GM21528 (cell line): ENCODE measurements around the gene OVCA2.
"Not testable (repeated sequence)": the region's sequence is repeated elsewhere in the genome, so short reads cannot be mapped to it uniquely, and the experiment has no call there.

Experiments used
- ATAC-seq: cut with Tn5 transposase; IDR thresholded peaks from one replicate; pipeline ENCODE4 v1.9.1; 2021; ENCODE audit warnings: mild to moderate bottlenecking, moderate library complexity; ENCODE audit not compliant: unreplicated experiment, low FRiP score

The OVCA2 gene

DNA sequence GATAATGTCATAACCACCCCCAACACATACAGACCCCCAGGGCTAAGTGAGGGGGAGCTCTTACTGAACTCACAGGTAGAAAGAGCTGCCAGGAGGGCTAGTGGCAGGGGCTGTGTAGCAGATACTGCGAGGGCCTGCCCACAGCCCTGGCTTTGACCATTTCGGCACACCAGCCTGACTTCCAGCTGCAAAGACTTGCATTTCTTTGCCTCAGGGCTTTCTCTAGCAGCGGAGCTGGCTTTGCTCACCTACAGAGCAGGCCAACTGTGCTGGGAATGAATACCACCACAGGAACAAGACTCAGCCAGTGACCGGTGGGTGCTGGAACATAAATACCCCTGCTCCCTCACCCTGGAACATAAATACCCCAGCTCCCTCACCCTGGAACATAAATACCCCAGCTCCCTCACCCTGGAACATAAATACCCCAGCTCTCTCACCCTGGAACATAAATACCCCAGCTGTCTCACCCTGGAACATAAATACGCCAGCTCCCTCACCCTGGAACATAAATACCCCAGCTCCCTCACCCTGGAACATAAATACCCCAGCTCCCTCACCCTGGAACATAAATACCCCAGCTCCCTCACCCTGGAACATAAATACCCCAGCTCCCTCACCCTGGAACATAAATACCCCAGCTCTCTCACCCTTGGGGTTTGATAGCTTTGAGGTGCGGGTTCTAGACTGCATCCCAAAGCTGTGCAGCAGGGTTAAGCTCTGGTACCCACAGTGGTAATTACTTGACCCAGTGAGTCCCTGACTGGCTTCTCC lies 28.4 kb upstream of the OVCA2 start:
- ATAC-seq, result not testable (repeated sequence)

DNA sequence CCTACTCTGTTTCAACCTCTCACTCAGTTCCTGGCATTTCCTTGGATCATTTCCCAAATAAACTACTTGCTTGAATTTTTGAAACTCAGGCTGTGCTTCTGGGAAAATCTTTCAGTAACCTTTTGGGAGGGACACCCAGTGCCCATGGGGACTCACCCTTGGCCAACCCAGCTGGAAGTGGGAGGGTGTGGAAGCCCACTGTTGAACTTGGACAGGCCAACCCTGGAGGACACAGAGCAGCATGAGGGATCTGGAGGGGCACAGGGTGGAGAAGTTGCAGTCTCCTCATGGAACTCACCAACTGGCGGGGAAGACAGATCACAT lies 27.9 kb upstream of the OVCA2 start:
- ATAC-seq, result no peak

DNA sequence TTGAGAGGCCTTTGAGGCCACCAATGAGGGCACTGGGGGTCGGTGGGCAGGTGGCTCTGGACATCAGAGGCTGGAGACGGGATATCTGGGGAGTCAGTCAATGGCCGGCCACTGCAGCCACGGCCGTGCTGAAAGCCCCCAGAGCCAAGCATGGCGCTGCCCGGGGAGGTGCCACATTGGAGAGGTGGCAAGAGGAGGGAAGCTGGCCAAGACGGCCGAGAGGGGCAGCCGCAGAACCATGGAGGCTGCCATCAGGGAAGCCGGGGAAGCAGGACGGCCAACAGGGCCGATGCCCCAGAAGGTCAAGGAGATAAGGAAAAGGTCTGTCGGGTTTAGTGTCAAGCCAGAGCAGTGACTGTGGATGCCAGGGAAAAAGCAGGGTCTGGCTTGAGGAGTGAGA lies 26.5 kb upstream of the OVCA2 start:
- no peak for ATAC-seq

DNA sequence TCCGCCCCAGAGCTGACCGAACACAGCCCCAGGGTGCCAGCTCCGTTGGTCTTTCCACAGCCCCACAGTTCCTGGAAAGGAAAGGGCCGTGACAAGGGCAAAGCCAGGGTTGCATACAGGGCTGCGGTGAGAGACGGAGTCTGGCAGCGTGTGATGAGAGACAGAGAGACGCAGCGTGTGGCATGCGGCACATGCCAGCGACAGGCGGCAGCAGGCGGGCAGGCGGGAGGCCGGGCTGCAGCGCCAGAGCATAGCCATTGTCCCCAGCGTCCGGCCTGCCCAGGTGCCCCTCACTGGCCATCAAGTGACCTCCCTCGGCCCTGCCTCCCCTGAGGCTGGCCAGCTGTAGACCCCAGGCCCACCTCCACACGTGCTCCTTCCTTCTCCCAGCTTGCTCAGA lies 25.3 kb upstream of the OVCA2 start:
- no peak for ATAC-seq

DNA sequence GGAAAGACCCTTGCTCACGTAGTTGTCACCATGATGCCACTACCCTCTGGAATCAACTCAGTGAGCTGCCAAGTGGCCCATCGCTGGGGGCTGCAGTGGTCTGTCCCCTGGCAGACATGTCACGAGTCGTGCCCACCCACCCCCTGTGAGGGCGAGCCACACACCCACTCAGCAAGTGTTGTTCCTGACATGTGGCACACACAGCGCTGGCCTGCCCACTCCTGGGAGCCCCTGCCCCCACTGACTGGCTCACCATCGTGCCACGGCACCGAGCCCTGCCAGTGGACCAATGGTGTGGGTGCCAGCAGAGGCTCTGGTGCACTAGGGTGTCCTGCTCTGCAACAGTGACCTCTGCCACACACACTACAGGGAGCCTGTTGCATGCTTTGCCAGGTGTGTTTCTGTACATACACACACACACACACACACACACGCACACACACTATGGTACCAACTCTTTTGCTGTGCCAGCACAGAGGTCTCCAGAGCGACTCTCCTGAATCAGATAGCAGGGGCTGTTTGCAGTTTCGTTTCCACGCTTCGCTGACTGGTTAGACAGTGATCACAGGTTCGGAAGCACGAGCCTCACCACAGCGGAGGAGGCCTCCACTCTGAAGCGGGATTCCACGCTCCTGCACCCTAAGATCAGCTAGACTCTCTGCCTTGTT lies 24.4 kb upstream of the OVCA2 start:
- no peak for ATAC-seq

DNA sequence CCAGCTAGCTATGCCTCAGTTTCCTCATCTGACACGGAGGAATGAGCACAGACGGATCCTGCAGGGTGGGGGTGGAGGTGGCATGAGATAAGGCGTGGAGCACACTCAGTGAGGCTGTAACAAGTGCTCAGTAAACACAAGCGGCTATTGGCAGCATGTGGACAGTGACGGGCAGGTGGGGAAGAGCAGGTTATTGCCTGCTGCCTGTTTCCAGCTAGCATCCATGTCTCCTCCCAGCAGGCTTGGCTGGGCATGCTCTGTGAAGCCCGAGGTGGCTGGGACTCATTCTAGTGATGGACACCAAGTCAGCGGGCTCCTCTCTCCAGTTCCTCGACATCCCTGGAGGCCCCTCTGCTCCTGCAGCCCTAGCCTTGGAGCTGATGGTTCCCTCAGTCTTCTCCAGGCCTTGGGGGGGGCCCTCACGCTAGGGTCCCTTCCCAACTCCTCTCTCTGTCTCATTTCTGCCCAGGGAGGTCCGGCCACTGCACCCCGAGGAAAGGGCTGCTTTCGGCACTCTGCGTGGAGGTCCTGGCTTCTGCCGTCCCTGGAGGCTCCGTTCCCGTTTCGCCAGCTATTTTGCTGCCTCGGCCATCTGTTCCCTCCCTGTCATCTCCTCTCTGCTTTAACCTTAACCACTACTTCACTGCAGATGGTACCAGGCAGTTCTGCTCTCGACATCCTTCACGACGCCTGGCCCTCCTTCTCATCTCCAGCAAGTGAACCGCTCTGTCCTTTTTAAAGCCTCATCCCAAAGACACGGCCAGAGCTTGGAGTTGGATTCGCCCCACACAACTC lies 22.9 kb upstream of the OVCA2 start:
- ATAC-seq, result no peak

DNA sequence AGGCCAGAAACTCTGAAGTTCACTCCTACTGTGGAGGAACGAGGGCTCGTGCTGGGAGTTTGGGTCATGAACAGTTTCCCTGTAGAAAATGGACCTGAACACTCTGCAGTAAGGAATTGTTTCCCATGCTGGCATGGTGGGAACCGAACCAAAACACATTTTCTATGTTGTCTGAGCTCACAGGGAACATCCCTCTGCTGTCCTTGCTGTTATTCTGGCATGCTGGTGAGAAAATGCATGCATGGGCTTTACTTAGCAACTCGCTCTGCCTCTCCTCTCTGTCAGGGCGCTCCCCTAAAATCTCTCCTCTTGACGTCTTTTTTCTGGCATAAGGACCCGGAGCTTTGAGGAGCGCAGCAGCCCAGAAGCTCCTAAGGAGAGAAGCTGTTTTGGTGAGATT lies 22.1 kb upstream of the OVCA2 start:
- ATAC-seq, result no peak

DNA sequence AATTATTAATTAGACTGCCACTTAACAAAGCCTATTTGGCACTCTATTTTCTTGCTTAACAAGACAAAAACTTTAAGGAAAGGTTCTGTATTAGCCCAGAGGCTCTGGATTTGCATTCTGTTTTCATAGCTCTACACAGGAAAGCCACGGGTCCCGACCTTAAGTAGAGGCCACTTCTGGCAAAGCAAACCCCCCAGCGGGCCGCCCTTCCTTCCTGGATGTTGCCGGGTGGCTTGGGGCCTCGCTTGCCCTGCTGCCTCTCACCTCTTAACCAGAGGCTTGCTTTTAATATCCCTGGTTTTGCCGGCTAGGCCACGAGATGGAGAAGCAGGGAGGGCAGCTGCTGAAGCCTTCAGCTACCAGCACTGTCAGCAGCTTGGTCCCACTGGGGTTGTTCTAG lies 21.1 kb upstream of the OVCA2 start:
- no peak for ATAC-seq

DNA sequence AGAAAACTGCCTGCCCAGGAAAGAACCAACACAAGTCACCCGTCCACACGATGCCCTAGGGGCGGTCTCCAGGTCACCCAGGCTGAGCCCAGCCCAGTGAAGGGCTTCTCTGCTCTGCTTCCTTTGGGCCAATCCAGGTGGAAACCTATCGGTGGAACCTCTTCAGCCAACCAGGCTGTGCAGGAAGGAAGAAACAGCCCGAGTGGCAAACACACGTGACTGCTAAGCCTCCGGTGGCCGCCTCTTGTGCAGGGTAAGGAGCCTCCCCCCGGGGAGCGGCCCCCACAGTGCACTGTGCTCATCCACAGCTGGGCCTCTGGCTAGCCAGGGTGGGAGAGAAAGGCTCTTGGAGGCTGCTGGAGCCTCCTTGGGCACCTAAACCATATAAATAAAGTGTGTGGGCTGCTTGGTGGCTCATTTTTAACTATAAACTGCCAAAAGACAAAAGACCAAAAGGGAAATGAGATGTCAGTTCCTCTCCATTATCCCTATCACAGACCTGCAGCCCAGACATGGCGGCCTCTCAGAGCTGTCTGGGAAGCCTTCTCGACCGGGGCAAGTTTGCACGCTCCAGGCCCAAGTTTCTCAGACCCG lies 19.1 kb upstream of the OVCA2 start:
- no peak for ATAC-seq

DNA sequence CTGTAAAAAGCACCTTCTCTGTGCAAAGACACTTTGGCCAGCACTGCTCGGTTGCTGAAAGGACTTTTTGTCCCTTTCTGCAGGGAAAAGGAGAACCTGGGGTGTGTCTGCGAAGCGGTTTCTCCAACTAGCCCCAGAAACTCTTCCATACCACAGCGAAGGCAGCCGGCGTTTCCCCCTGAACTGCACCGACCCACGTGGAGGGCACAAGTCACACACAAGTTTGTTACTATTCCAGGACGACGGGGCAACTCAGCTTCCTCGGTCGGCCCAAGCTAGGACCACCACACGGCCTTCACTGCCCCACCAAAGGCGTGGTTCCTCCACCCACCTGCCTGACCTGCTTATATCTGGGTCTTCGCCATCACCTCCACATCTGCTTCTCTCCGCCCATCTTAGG lies 18.6 kb upstream of the OVCA2 start:
- no peak for ATAC-seq

DNA sequence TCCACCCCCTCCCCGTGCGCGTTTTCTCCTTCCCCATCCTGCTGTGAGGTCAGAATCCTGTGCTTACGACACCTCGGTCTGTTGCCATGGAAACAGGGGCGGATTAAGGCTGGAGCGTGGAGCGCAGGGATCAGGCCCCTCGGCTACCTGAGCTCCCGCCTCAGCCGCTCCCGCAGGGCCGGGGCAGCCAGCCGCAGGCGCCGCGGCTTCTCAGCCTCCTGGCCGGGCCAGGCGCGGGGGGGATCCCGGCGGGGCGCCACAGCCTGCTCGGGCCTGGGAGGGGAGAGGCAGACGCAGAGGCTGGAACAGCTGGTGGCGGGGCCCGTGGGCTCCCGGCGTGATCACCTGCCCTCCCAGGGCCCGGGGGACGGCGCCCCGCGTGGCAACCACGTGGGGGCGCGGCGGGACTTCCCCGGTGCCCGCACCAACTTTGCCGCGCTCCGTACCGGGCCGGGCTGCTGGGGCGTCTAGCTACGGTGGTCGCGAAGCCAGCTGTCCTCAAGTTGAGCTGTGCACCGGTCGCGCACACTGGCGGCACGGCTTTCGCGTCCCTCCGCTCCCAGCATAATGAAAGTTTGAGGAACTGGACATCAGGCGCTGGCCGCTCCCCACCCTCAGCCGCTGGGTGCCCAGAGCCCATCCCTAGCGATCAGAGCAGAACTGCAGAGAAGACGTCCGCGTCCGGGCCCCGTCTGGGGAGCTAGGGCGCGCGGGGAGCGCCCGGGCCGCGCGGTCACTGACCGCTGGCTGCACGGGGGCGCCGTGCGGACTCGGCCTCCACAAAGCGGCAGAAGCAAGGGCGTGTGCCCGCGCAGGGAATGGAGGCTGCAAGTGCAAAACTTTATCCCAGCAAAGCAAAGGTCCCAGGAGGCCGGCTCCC lies 17.9 kb upstream of the OVCA2 start:
- no peak for ATAC-seq

DNA sequence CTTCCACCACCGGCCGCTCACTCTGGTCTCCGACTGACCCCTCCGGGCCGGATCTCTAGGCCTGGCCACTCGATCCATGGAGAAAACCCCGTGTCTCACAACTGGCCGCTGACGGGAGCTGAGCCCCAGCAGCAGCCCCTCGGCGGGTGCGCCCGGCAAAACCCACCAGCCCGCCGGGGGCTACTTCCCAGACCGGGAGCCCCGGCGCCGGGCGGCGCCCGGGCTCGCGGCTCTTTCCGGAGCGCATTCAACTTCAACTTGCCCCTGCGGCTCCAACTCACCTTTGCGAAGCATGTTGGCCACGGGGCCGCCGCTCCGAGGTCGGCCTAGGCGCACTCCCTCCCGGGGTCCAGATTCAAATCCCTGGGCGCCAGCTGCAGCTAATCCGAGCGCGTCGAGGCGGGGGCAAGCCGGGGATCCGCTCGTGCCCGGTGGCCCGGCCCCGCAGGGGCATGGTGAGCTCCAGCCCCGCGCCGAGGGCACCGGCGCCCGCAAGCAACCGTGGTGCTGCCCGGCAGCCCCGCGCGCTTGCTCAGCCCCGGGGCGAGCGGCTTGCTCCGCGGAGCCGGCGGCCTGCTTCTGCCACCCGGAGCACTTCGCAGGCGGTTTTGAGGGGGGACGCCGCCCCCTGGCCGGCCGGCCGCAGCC lies 17.1 kb upstream of the OVCA2 start:
- ATAC-seq, result no peak

DNA sequence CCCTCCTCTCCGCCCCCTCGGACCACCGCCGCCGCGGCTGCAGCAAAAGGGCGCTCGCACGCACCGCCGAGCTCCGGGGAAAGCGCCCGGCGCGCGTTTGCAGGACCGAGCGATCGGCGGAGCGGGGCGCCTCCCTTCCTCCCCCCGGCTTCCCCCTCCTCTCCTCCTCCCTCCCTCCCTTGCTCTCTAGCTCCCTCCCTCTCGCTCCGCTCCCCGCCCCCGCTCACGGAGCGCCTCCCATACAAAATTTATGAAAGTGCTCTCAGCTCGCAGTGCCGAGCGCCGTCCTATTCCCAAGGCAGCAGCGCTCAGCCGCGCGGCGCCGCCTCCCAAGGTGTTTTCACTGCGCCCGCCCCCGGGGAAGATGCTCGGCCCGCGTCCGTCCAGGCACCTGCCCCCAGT lies 16.6 kb upstream of the OVCA2 start, which contains the start of gene RTN4RL1:
Gene RTN4RL1, minus strand, starts transcription at position 115 of the 402 bp plus-strand sequence. CDS start 469 bp downstream, outside the sequence.
- ATAC-seq, result no peak

DNA sequence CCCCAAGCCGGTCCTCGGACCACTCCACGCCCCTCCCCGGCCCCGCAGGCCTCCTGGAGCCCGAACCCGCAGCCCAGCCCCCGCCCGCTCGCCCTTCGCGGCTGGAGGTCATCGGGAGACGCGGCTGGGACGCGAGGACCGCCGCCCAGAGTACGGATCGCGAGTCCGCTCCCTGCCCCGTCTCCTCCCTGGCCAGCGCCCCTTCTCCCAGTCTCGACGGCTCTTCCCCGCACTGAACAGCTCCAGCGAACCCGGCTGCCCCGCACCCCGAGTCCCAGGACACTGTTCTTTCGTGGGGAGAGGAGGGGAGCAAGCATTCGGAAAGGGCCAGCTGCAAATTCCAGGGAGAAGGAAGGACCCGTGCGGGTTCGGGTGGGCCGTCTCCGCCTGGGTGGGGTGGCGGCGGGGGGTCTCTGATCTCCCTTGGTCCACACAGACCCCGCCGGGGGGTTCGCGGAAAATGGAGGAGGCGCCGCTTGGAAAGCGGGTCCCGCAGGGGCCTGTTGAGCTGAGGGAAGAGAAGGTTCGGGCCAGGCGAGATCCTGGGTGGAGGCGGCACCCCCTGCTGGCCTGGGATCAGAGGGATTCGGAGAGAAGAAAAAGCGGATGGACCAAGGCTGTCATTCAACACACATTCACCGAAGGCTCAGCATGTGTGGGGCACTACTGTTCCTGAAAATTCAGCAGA lies 16.1 kb upstream of the OVCA2 start:
- no peak for ATAC-seq

DNA sequence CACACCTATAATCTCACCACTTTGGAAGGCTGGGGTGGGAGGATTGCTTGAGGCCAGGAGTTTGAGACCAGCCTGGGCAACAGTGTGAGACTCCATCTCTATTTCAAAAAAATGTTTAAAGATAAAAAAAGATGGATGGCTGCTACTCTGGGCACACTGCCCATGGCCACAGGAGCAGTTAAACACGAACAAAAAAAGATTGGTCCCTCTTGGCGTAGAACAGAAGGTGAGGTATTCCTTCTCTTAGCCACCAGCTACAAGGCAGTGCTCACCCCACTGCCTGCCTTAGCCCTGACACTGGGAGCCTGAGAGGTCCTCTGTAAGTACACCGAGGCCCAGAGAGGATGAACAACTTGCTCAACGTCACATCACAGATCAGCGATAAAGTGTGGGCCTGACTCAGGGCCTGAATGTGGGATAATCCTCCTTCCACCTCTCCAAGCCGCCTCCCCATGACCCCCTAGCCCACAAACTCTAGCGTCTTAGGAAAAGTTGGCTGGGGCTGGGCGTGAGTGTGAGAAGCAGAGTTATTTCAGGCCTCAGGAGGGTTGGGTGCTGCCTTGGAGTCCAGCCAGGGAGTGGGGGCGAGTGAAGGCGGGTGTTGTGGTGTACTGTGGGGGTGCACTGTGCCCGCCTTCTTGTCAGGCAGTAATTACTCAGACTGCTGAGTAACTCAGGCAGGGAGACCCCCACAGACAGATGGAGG lies 14.1 kb upstream of the OVCA2 start:
- no peak for ATAC-seq

DNA sequence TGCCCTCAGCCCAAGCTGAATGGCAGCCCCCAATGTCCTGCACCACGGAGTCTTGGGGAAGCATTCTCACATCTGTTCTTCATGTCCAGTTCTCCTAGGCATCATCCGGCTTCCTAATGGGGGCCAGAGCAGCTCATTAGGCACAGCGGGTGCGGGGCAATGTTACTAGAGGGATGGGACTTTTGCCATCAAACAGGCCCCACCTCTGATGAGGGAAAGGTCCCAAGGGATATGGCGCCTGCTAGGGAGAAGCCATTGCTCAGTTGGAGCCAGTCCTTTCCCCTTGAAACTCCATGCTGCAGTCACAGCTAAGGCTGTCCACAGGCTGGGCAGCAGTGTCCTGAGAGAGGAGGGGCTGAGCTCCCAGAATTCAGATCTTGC lies 13.6 kb upstream of the OVCA2 start:
- no peak for ATAC-seq

DNA sequence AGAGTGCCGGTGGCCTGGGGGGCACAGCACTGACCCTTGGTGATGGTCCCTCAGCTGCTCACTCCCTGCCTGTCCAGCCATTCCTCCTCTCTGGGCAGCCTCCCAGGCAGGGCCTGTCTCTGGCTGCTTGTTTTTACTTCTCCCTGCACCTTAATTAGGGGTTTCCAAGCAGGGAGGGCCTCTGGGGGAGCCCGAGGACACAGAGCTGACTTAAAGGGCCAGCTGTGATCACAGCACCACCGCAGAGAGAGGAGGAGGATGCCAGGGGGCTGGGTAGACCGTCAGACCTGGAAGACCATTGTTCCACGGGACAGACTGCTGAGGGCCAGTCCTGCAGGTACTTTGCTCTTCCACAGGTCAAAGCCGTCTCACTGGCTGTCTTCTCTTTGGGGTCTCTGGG lies 13.1 kb upstream of the OVCA2 start:
- no peak for ATAC-seq

DNA sequence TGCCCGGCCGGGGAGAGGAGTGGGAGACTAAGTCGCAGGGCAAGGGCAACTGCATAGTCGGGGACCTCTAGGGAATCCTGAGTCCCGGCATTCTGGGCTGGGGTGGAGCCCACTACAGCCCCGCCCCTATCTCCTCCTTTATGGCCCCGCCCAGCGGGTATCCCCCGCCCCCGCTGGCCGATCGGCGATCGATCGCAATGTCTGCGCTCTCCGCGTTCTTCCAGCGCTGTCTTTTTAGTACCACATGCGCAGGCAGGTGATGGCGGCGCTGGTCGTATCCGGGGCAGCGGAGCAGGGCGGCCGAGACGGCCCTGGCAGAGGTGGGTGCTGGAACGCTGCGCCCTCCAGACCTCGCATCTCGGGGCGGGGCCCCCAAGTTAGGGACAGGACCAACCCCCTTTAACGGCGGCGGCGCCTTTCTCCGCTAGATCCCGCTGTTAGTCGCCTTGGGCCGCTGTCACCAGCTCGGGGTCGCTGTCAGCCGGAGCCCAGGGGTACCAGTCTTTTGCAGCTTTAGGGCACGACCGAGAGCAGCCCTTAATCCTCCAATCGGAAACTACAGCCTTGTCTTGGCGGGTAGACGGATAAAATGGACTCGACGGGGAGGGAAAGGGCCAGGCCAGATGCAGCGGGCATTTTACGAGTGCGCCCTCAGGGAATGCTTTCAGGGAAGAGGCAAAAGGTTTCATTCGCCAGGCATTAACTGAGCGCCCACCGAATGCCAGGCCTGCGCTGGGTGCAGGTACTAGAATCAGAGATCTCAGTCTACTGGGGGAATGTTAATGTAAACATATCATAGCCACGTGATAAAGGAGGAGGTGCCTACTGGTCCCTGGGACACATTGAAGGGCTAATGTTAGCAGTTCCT lies 11.7 kb upstream of the OVCA2 start, which contains the start of gene DPH1:
Gene DPH1, plus strand, starts transcription at position 243 of the 868 bp plus-strand sequence. Its CDS starts 17 bp downstream, at position 260.
- peak; percentile 62 for ATAC-seq
